ENCODE data around the gene FCMR. TPM values are rescaled to one million over a fixed set of nuclear protein-coding genes. Genes with fewer than 3 reads are reported as not detected.
A peak's percentile ranks its signal among the peaks of the same experiment; 100 is the strongest.

FCMR gene
- total RNA-seq, 1 donor from 2014 or later, result not detected

DNA sequence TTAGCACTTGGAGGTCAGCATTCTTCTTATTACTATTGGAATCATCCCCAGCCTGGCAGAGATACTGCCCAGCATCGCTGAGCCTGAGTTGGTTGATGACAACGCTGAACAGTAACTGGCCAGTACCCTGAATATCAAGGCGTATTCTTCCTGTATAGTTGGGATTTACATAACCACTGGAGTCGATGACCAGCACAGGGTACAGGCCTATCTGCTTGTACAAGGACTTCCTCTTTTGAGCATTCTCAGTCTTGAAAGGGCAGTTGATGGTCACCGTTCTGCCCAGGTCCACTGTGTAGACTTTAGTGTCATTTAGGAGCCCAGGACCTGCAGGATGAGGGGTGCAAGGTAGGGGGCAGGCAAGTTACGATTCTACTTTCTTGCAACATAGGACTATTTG lies 15.7 kb upstream of the FCMR start:
- Mint-ChIP-seq H3K27me3 (peaks cover 7% of the 10 kb centered on the region), H3K4me3 (ENCODE audit: low read depth) (no peak overlapping the region), H3K36me3 (ENCODE audit: insufficient read depth) (no peaks in the 10 kb centered on the region), H3K4me1 (ENCODE audit: low read depth) (peaks cover 20% of the 10 kb centered on the region), H3K27ac (no peak overlapping the region), H3K9me3 (ENCODE audit: low read depth) (no peaks in the 10 kb centered on the region)
- no peak for DNase-seq (ENCODE audit: low spot score, unreplicated experiment)
- TF ChIP-seq, protein P1, sequence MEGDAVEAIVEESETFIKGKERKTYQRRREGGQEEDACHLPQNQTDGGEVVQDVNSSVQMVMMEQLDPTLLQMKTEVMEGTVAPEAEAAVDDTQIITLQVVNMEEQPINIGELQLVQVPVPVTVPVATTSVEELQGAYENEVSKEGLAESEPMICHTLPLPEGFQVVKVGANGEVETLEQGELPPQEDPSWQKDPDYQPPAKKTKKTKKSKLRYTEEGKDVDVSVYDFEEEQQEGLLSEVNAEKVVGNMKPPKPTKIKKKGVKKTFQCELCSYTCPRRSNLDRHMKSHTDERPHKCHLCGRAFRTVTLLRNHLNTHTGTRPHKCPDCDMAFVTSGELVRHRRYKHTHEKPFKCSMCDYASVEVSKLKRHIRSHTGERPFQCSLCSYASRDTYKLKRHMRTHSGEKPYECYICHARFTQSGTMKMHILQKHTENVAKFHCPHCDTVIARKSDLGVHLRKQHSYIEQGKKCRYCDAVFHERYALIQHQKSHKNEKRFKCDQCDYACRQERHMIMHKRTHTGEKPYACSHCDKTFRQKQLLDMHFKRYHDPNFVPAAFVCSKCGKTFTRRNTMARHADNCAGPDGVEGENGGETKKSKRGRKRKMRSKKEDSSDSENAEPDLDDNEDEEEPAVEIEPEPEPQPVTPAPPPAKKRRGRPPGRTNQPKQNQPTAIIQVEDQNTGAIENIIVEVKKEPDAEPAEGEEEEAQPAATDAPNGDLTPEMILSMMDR (IDR thresholded peaks at IDR 0.05; ENCODE audit: unreplicated experiment), result no peak

DNA sequence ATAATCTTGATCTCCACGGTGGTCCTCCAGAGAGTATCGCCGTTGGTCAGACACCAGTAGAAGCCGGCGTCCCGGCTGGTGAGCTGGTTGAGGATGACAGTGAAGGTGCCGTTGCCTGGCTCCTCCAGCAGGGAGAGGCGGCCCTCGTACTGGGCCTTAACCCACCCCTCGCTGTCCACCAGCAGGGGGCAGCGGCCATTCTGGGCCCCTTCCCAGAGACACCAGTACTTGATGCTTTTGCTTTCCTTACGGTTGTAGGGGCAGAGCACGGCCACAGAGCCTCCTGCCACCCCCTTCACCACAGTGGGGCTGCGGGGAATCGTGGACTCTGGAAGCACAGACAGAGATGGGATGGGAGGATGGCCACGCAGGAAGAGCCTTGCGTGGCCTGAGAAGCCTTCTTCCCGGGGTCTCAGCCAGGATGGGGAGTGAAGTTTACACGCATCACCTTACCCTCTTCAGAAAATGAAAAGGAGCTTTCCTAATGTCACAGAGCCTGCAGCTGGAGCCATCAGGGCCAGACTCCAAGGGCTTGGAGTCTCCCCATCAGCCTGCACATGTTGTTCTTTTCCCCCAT lies 13.8 kb upstream of the FCMR start:
- Mint-ChIP-seq H3K9me3 (ENCODE audit: low read depth) (no peaks in the 10 kb centered on the region), H3K4me3 (ENCODE audit: low read depth) (no peak overlapping the region), H3K27ac (no peak overlapping the region), H3K27me3 (peaks cover 7% of the 10 kb centered on the region), H3K4me1 (ENCODE audit: low read depth) (peaks cover 7% of the 10 kb centered on the region), H3K36me3 (ENCODE audit: insufficient read depth) (no peaks in the 10 kb centered on the region)
- peak; percentile 61 for DNase-seq (ENCODE audit: low spot score, unreplicated experiment)
- TF ChIP-seq, protein P1 (IDR thresholded peaks at IDR 0.05; ENCODE audit: unreplicated experiment), result peak; percentile 89

DNA sequence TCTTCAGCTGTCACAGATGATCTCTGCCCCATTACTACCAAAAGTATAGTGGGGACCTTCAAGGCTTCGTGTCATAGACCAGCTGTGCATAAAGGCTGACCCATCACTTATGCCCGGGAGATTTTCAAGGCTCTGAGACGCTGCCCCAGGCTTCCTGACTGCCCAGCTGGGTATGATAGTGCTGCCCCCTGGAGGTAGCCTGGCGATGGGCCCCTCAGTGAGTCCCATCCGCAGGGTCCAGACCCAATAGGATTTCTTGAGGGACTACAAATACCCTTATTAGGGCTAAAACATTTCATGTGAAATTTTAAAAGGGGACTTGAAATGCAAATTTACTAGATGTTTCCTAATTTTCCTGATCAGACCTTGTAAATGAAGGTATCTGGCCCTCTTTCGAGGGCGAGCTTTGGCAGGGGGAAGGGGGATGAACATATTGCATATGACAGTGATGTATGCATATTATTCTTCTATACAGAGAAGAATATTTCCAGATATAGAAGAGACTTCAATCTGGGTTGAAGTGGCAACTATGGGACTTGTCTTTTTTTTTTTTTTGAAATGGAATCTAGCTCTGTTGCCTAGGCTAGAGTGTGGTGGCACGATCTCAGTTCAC lies 11.7 kb upstream of the FCMR start:
- no peaks in the 10 kb centered on the region for H3K9me3 Mint-ChIP-seq (ENCODE audit: low read depth)
- TF ChIP-seq, protein P1 (IDR thresholded peaks at IDR 0.05; ENCODE audit: unreplicated experiment), result peak; percentile 61
- H3K27ac Mint-ChIP-seq, result no peak overlapping the region
- no peak overlapping the region for H3K4me3 Mint-ChIP-seq (ENCODE audit: low read depth)
- peaks cover 7% of the 10 kb centered on the region for H3K4me1 Mint-ChIP-seq (ENCODE audit: low read depth)
- no peaks in the 10 kb centered on the region for H3K36me3 Mint-ChIP-seq (ENCODE audit: insufficient read depth)
- no peak for DNase-seq (ENCODE audit: low spot score, unreplicated experiment)
- H3K27me3 Mint-ChIP-seq, result peaks cover 7% of the 10 kb centered on the region

DNA sequence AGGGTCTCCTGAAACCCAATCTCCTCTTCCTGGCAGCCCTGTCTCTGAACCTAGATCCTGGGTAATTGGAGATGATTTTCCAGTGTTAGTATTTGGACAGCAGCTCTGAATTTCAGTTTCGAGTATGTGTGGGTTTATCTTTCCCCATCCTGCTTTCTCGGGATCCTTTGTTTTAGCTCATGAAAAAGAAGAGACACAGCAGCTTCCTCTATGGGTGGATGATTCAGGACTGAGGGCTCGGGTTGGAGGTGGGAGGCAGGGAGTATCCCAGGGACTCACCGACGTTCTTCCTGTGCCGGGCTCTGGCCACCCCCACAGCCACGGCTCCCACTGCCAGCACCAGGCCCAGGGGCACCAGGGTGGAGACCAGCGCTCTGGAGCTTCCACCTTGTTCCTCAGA lies 10.4 kb upstream of the FCMR start:
- DNase-seq (ENCODE audit: low spot score, unreplicated experiment), result no peak
- Mint-ChIP-seq H3K9me3 (ENCODE audit: low read depth) (no peaks in the 10 kb centered on the region), H3K4me3 (ENCODE audit: low read depth) (no peak overlapping the region), H3K27ac (no peak overlapping the region), H3K27me3 (peaks cover 7% of the 10 kb centered on the region), H3K36me3 (ENCODE audit: insufficient read depth) (no peaks in the 10 kb centered on the region), H3K4me1 (ENCODE audit: low read depth) (peaks cover 5% of the 10 kb centered on the region)
- TF ChIP-seq, protein P1 (IDR thresholded peaks at IDR 0.05; ENCODE audit: unreplicated experiment), result no peak

DNA sequence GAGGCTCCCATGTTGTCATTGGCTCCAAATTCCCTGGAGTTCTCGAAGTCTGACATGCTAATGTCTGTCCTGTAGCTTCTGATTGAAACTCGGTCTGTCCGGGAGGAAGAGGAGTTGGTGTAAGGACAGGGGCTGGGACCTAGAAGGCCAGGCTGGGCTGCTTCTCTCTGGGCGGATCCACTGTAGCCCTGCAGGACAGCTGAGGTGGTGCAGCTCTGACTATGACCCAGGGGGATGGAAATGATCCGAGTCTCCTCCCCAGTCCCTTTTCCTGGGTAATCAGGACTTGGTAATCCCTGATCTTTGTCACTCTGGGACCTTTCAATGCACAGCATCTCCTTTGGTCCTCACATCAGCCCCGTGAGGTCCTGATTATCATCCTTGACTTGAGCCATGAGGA lies 10.0 kb upstream of the FCMR start:
- Mint-ChIP-seq H3K4me1 (ENCODE audit: low read depth) (no peaks in the 10 kb centered on the region), H3K36me3 (ENCODE audit: insufficient read depth) (no peaks in the 10 kb centered on the region), H3K27ac (no peak overlapping the region), H3K4me3 (ENCODE audit: low read depth) (no peak overlapping the region), H3K9me3 (ENCODE audit: low read depth) (no peaks in the 10 kb centered on the region), H3K27me3 (peaks cover 7% of the 10 kb centered on the region)
- no peak for DNase-seq (ENCODE audit: low spot score, unreplicated experiment)
- TF ChIP-seq, protein P1 (IDR thresholded peaks at IDR 0.05; ENCODE audit: unreplicated experiment), result no peak
